H1 (cell line): Measurements from ENCODE around the gene HTR3B. TPM values are rescaled to one million over a fixed set of nuclear protein-coding genes. Genes with fewer than 3 reads are reported as not detected.

Experiments
- CTCF ChIA-PET: fragments of 300-600 bp; sonication (Branson Sonifier 250); formaldehyde crosslinking; loops from one replicate; lab custom pipeline; 2021; ENCODE audit not compliant: partially characterized antibody; lab: Charles Lee
- POLR2A ChIA-PET: fragments of 300-600 bp; sonication (Branson Sonifier 250); formaldehyde crosslinking; loops from one replicate; lab custom pipeline; 2021; ENCODE audit warnings: inconsistent platforms; ENCODE audit not compliant: partially characterized antibody; lab: Charles Lee
- DNase-seq, 2 experiments: peaks; one replicate each; pipeline versions ENCODE4 v3.0.0 to v3.0.0-alpha.2; 2010 to 2022; ENCODE audit warnings: low spot score in 2 of 2, low read depth in 1 of 2, mixed read lengths in 1 of 2
- FAIRE-seq: peaks from 2 replicates; lab custom pipeline; 2011; peaks lifted over from hg19 to GRCh38; lab: Jason Lieb, UNC
- H2AFZ ChIP-seq: 2 replicates; pipeline ENCODE4 v1.8.1; 2012; ENCODE audit warnings: low read length, inconsistent platforms
- H2AK5ac ChIP-seq: 2 replicates; pipeline ENCODE4 v1.6.1; 2013; ENCODE audit warnings: low read depth, low read length
- H2BK120ac ChIP-seq: replicated peaks from 2 replicates; pipeline ENCODE3; 2013; ENCODE audit warnings: low read depth, low read length, inconsistent platforms
- H2BK12ac ChIP-seq: 2 replicates; pipeline ENCODE4 v1.6.1; 2013; ENCODE audit warnings: low read depth, low read length
- H2BK15ac ChIP-seq: 2 replicates; pipeline ENCODE4 v1.6.1; 2013; ENCODE audit warnings: low read length
- H2BK20ac ChIP-seq: 2 replicates; pipeline ENCODE4 v1.6.1; 2013; ENCODE audit warnings: low read length
- H2BK5ac ChIP-seq: 2 replicates; pipeline ENCODE4 v1.6.1; 2013; ENCODE audit warnings: low read depth, low read length
- H3K14ac ChIP-seq: 2 replicates; pipeline ENCODE4 v1.6.1; 2013; ENCODE audit warnings: inconsistent platforms; ENCODE audit not compliant: insufficient read length
- H3K18ac ChIP-seq: 2 replicates; pipeline ENCODE4 v1.6.1; 2013; ENCODE audit warnings: low read length; ENCODE audit errors: extremely low read depth
- H3K23ac ChIP-seq: 2 replicates; pipeline ENCODE4 v1.6.1; 2013; ENCODE audit warnings: inconsistent platforms; ENCODE audit not compliant: insufficient read length
- H3K23me2 ChIP-seq: 2 replicates; pipeline ENCODE4 v1.6.1; 2013; ENCODE audit warnings: low read depth, low read length
- H3K27ac ChIP-seq: 2 replicates; pipeline ENCODE4 v1.6.1; 2011; ENCODE audit warnings: low read depth, low read length, inconsistent platforms
- H3K27me3 ChIP-seq, 4 experiments: replicated peaks in 1 of 4; 1 replicate in 1 of 4; 2 replicates in 3 of 4; pipeline versions ENCODE4 v1.6.1 to v1.8.1; 2011 to 2013; ENCODE audit warnings: low read length in 3 of 4, mild to moderate bottlenecking in 3 of 4, inconsistent platforms in 2 of 4, mixed read lengths in 2 of 4, moderate library complexity in 1 of 4; ENCODE audit not compliant: control insufficient read depth in 3 of 4, insufficient read depth in 3 of 4; ENCODE audit errors: extremely low read depth in 1 of 4
- H3K36me3 ChIP-seq, 4 experiments: 2 replicates each; pipeline versions ENCODE4 v1.6.1 to v1.8.1; 2011 to 2013; ENCODE audit warnings: mild to moderate bottlenecking in 4 of 4, low read length in 3 of 4, moderate library complexity in 2 of 4, control low read depth in 1 of 4, inconsistent platforms in 1 of 4; ENCODE audit not compliant: insufficient read depth in 4 of 4, control insufficient read depth in 2 of 4
- H3K4ac ChIP-seq: replicated peaks from 2 replicates; pipeline ENCODE3; 2013; ENCODE audit warnings: low read length, low read depth, mixed read lengths, inconsistent platforms; ENCODE audit not compliant: insufficient read length
- H3K4me1 ChIP-seq, 4 experiments: replicated peaks in 1 of 4; 1 replicate in 1 of 4; 2 replicates in 3 of 4; pipeline versions ENCODE4 v1.6.1 to v1.8.1; 2011 to 2013; ENCODE audit warnings: low read length in 3 of 4, inconsistent platforms in 2 of 4, mixed read lengths in 1 of 4; ENCODE audit not compliant: insufficient read depth in 4 of 4, control insufficient read depth in 3 of 4
- H3K4me2 ChIP-seq, 2 experiments: 2 replicates each; pipeline versions ENCODE4 v1.6.1 to v1.8.1; 2011 to 2013; ENCODE audit warnings: low read depth in 2 of 2, low read length in 2 of 2, control low read depth in 1 of 2, inconsistent platforms in 1 of 2, mild to moderate bottlenecking in 1 of 2; ENCODE audit not compliant: insufficient read depth in 1 of 2
- H3K4me3 ChIP-seq, 4 experiments: fragments of 200-600, 300-600 bp in 1 of 4; sonication (generic), shearing (Covaris generic), sonication (Bioruptor Twin) in 1 of 4; 2 replicates each; pipeline versions ENCODE4 v1.5.1 to v1.8.1; 2011 to 2016; ENCODE audit warnings: low read length in 4 of 4, low read depth in 3 of 4, control low read depth in 2 of 4, inconsistent platforms in 2 of 4, mild to moderate bottlenecking in 2 of 4, mixed read lengths in 1 of 4, moderate library complexity in 1 of 4; ENCODE audit not compliant: insufficient read depth in 2 of 4; ENCODE audit errors: extremely low read depth in 1 of 4
- H3K56ac ChIP-seq: replicated peaks from 2 replicates; pipeline ENCODE3; 2013; ENCODE audit warnings: low read depth, mild to moderate bottlenecking, mixed read lengths, low read length, inconsistent platforms; ENCODE audit not compliant: insufficient read length
- H3K79me1 ChIP-seq: 2 replicates; pipeline ENCODE4 v1.6.1; 2013; ENCODE audit warnings: low read depth, low read length, control low read depth
- H3K79me2 ChIP-seq, 2 experiments: 2 replicates each; pipeline versions ENCODE4 v1.6.1 to v1.8.1; 2012 to 2013; ENCODE audit warnings: low read length in 2 of 2, mild to moderate bottlenecking in 2 of 2, inconsistent platforms in 1 of 2; ENCODE audit not compliant: insufficient read depth in 2 of 2, control insufficient read depth in 1 of 2
- H3K9ac ChIP-seq, 4 experiments: replicated peaks in 1 of 4; 1 replicate in 1 of 4; 2 replicates in 3 of 4; pipeline versions ENCODE4 v1.6.1 to v1.8.1; 2011 to 2013; ENCODE audit warnings: low read depth in 3 of 4, low read length in 3 of 4, control low read depth in 2 of 4, mild to moderate bottlenecking in 2 of 4, moderate library complexity in 2 of 4, inconsistent platforms in 1 of 4; ENCODE audit errors: extremely low read depth in 1 of 4
- H3K9me3 ChIP-seq, 2 experiments: 2 replicates each; pipeline versions ENCODE4 v1.6.1 to v1.8.1; 2012 to 2013; ENCODE audit warnings: mild to moderate bottlenecking in 2 of 2, moderate library complexity in 2 of 2, control low read depth in 1 of 2, inconsistent platforms in 1 of 2, low read depth in 1 of 2, low read length in 1 of 2, mixed read lengths in 1 of 2; ENCODE audit not compliant: insufficient read depth in 2 of 2
- H4K20me1 ChIP-seq, 2 experiments: replicated peaks in 1 of 2; 2 replicates each; pipeline versions ENCODE3 to v1.8.1; 2011 to 2013; ENCODE audit warnings: inconsistent platforms in 2 of 2, low read length in 2 of 2, mild to moderate bottlenecking in 1 of 2; ENCODE audit not compliant: insufficient read depth in 2 of 2, control insufficient read depth in 1 of 2
- H4K5ac ChIP-seq: 2 replicates; pipeline ENCODE4 v1.6.1; 2013; ENCODE audit warnings: low read length, low read depth, mixed read lengths, inconsistent platforms; ENCODE audit not compliant: insufficient read length
- H4K8ac ChIP-seq: 2 replicates; pipeline ENCODE4 v1.8.0; 2013; ENCODE audit warnings: mild to moderate bottlenecking, moderate library complexity, low read length, inconsistent platforms; ENCODE audit not compliant: insufficient read depth; ENCODE audit errors: extremely low read depth
- H4K91ac ChIP-seq: replicated peaks from 2 replicates; pipeline ENCODE3; 2013; ENCODE audit warnings: low read length, mixed read lengths, inconsistent platforms; ENCODE audit not compliant: insufficient read length
- ASH2L ChIP-seq: fragments of 200-600, 300-600 bp; sonication (generic); IDR thresholded peaks from one replicate; pipeline ENCODE4 v1.7.1; 2017; ENCODE audit warnings: low read length
- EGR1 ChIP-seq: IDR thresholded peaks from 2 replicates; pipeline ENCODE4 v1.6.1; 2011; ENCODE audit warnings: low read depth, low read length, borderline replicate concordance
- FOSL1 ChIP-seq: IDR thresholded peaks from 2 replicates; pipeline ENCODE4 v1.6.1; 2011; ENCODE audit warnings: mild to moderate bottlenecking, low read depth, low read length, moderate library complexity; ENCODE audit not compliant: insufficient read depth
- KDM1A ChIP-seq: fragments of 200-600, 300-600 bp; sonication (generic); IDR thresholded peaks from 2 replicates; pipeline ENCODE4 v1.7.1; 2016; ENCODE audit warnings: mild to moderate bottlenecking, low read length, borderline replicate concordance
- KDM5A ChIP-seq: fragments of 200-600 bp; IDR thresholded peaks from 2 replicates; pipeline ENCODE4 v1.7.1; 2012; ENCODE audit warnings: mild to moderate bottlenecking, low read length, inconsistent platforms, mixed read lengths
- MAFK ChIP-seq: IDR thresholded peaks from 2 replicates; pipeline ENCODE4 v1.6.1; 2012; ENCODE audit warnings: low read depth, mild to moderate bottlenecking, improper control_type of control experiment, low read length
- RAD21 ChIP-seq, 2 experiments: IDR thresholded peaks in 1 of 2; conservative IDR thresholded peaks in 1 of 2; 2 replicates each; pipeline ENCODE4 v1.6.1; 2011; ENCODE audit warnings: low read depth in 2 of 2, low read length in 2 of 2, improper control_type of control experiment in 1 of 2, inconsistent platforms in 1 of 2, mild to moderate bottlenecking in 1 of 2, moderate library complexity in 1 of 2
- RBBP5 ChIP-seq: IDR thresholded peaks from 2 replicates; pipeline ENCODE4 v1.7.1; 2012; ENCODE audit warnings: low read depth, mild to moderate bottlenecking, inconsistent platforms, low read length, moderate library complexity, borderline replicate concordance
- SIX5 ChIP-seq: IDR thresholded peaks from 2 replicates; pipeline ENCODE4 v1.6.1; 2011; ENCODE audit warnings: mild to moderate bottlenecking, low read depth, low read length
- SP4 ChIP-seq: IDR thresholded peaks from 2 replicates; pipeline ENCODE4 v1.6.1; 2012; ENCODE audit warnings: low read length, inconsistent platforms
- TCF12 ChIP-seq: IDR thresholded peaks from 2 replicates; pipeline ENCODE4 v1.6.1; 2011; ENCODE audit warnings: low read depth, mild to moderate bottlenecking, low read length
- WGBS, 2 experiments: shearing (Covaris generic) in 1 of 2; methylation state at CpG; one replicate each; pipeline versions ENCODE4 v1.1.6 to v1.1.7; 2013 to 2015; ENCODE audit warnings: low lambda C conversion rate in 2 of 2, mixed read lengths in 2 of 2, inconsistent platforms in 1 of 2, low coverage in 1 of 2, missing lambda C conversion rate in 1 of 2; ENCODE audit not compliant: insufficient replicate concordance in 2 of 2, insufficient coverage in 1 of 2, insufficient read length in 1 of 2; ENCODE audit errors: extremely low coverage in 1 of 2, missing lambda C conversion rate in 1 of 2; 5-methylcytosine and 5-hydroxymethylcytosine counted together
- polyA plus RNA-seq, 7 experiments: library from polyadenylated mRNA; depleted of rRNA in 3 of 7; stranded (reverse) in 5 of 7; unstranded in 2 of 7; fragments of >200 nt in 5 of 7; fragments of 200-250 nt in 2 of 7; gene quantifications; 1 replicate in 5 of 7; 2 replicates in 1 of 7; 4 replicates in 1 of 7; pipeline versions ENCODE4 v1.2.1 to v1.2.3, GENCODE V29; 2011 to 2013; ENCODE audit warnings: missing spikeins in 2 of 7, mixed read lengths in 2 of 7
- total RNA-seq: library from RNA; stranded (reverse); fragmentation: NEBNext Ultra II Directional; extraction: Animal tissue kit (Norgen Biotek cat#: 25700); gene quantifications from 2 replicates; pipeline ENCODE4 v1.2.1, GENCODE V29; 2021

The HTR3B gene
- total and polyA plus RNA-seq, 2 of the 8 experiments (the other 6 are each of a cell fraction or from before 2014, with no cell fraction given) = not detected

DNA sequence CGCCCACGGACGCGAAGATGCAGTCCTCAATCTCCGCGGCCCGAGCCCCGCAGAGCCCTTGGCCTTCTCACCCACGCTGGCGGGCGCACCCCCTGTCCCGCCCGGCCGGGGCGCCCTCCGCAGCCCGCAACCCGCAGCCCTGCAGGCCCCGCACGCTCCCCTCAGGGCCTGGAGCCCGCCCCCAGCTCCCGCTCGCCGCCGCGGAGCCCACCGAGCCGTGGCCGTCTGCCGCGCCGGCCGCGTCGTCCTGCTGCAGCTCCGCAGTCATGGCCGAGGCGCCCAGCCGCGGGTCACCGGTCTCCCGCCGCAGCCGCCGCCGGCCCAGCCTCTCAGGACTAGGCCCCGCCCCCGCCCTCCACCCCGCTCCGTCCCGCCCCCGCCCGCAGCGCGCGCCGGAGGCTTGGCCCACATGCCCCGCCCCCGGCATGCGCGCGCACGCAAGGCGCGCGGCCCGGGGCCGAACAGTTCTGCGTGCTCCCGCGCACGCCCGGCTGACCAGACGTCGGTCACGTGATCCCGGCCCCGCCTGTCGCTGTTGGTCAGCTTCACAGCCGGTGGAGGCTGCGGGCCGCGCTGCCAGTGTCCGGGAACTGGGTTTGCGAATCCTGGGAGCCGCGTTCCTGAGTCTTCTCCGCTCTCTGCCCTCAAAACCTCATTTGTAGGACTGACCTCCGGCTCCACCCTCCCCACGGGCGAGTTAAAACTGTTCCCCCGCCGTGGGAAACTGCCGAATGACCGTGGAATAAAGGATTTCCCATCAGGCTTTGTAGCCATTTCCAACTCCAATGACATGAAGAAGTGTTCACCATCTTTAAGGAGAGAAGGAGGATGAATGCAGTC, 29.1 kb upstream of the HTR3B start, which contains the start of gene USP28:
Gene USP28, minus strand, starts transcription at position 339 of the 840 bp plus-strand sequence. Its CDS starts 71 bp downstream, at position 268.
- FAIRE-seq (no peak), DNase-seq (peak; percentile 84 to 96)
- H3K79me1 ChIP-seq = peaks cover 4% of the 10 kb centered on the region; the same call in 1 of the 2 replicates
- H2BK120ac ChIP-seq = no peak within 1 kb of the TSS
- ChIA-PET POLR2A (interaction anchor here (0.7 to 8.0 kb wide), 14 partner anchors 9 to 117 kb away, joined by 3 to 91 read pairs (median 3); no protein-coding TSS in a partner anchor), CTCF (no interaction called here)
- peak within 1 kb of the TSS; percentile 48 for H4K91ac ChIP-seq
- peaks cover 4 to 8% (median 7%) of the 10 kb centered on the region in 4 experiments; a peak in 4 of 7 replicates for H3K4me1 ChIP-seq
- peak within 1 kb of the TSS; percentile 70 to 75 for H3K4me2 ChIP-seq
- WGBS, 2 experiments = 3% methylated on average over 48 of the region's 95 CpGs; no CpG with 5 or more reads in 1 of the 2 experiments
- H2AK5ac ChIP-seq = no peak within 1 kb of the TSS
- H3K4ac ChIP-seq = no peak within 1 kb of the TSS
- H3K56ac ChIP-seq = peak within 1 kb of the TSS; percentile 66
- H4K20me1 ChIP-seq = peaks cover 5 to 9% of the 10 kb centered on the region in 2 experiments
- peak within 1 kb of the TSS; percentile 83; the same call in 1 of the 2 replicates for H3K27ac ChIP-seq
- H4K5ac ChIP-seq = peak within 1 kb of the TSS; percentile 82
- no peaks in the 10 kb centered on the region for H3K27me3 ChIP-seq
- peak within 1 kb of the TSS; percentile 84 for H2BK5ac ChIP-seq
- H3K9me3 ChIP-seq = no peaks in the 10 kb centered on the region; a peak in 1 of 4 replicates
- peak within 1 kb of the TSS; percentile 72; the same call in 1 of the 2 replicates for H2BK15ac ChIP-seq
- H3K14ac ChIP-seq = no peak within 1 kb of the TSS
- peaks cover 9 to 47% of the 10 kb centered on the region in 2 experiments for H3K79me2 ChIP-seq
- peaks cover 0 to 17% (median 0%) of the 10 kb centered on the region in 4 experiments; a peak in 2 of 8 replicates for H3K36me3 ChIP-seq
- peak within 1 kb of the TSS; percentile 94 for H4K8ac ChIP-seq
- H3K18ac ChIP-seq = peak within 1 kb of the TSS; percentile 51; the same call in 1 of the 2 replicates
- H3K9ac ChIP-seq = peak within 1 kb of the TSS; percentile 57 to 91 (median 68)
- H2BK12ac ChIP-seq = peak within 1 kb of the TSS; percentile 86; the same call in 1 of the 2 replicates
- peak within 1 kb of the TSS; percentile 78 to 100 (median 90) for H3K4me3 ChIP-seq
- no peak within 1 kb of the TSS for H3K23ac ChIP-seq
- peaks cover 10% of the 10 kb centered on the region for H3K23me2 ChIP-seq
- H2AFZ ChIP-seq = 0 out of 2 replicates have a peak within 1 kb of the TSS, but pooled peaks have one; percentile 16
- H2BK20ac ChIP-seq = 0 out of 2 replicates have a peak within 1 kb of the TSS, but pooled peaks have one; percentile 29
- TF ChIP-seq MAFK = no peak
- TF ChIP-seq ASH2L = peak; percentile 77
- no peak for TF ChIP-seq EGR1
- 0 out of 2 replicates have a peak, but pooled peaks have one; percentile 41 for TF ChIP-seq RBBP5
- no peak for TF ChIP-seq TCF12
- no peak for TF ChIP-seq FOSL1
- peak; percentile 80; the same call in 1 of the 2 replicates for TF ChIP-seq SP4
- TF ChIP-seq KDM5A = 0 out of 2 replicates have a peak, but pooled peaks have one; percentile 29
- TF ChIP-seq KDM1A = no peak
- TF ChIP-seq RAD21 (IDR thresholded peaks at IDR 0.05 in 1 of 2, conservative IDR thresholded peaks at IDR 0.05 in 1 of 2; ENCODE audit: low read depth in 2 of 2, low read length in 2 of 2) = no peak
- TF ChIP-seq SIX5 = no peak
